Esophagus squamous epithelium (tissue), 5 donors: ENCODE measurements around the gene SP3. TPM values are rescaled to one million over a fixed set of nuclear protein-coding genes. Genes with fewer than 3 reads are reported as not detected.

Experiments
- DNase-seq: peaks from one replicate; lab custom pipeline; 2025; lab: John Stamatoyannopoulos, UW
- H3K27ac ChIP-seq, 4 donors: fragments of 200-600 bp; sonication (generic); one replicate each; pipeline ENCODE4 v1.5.1; 2016 to 2019; ENCODE audit warnings: mild to moderate bottlenecking in 1 of 4
- H3K27me3 ChIP-seq, 4 donors: fragments of 200-600 bp; sonication (generic); 1 replicate in 3 of 4; 2 replicates in 1 of 4; pipeline versions ENCODE4 v1.5.1 to v1.6.0; 2017 to 2021; ENCODE audit warnings: antibody characterized with exemption in 1 of 4
- H3K36me3 ChIP-seq, 3 donors: fragments of 200-600 bp; sonication (generic); one replicate each; pipeline ENCODE4 v1.5.1; 2016 to 2019
- H3K4me1 ChIP-seq, 3 donors: fragments of 200-600 bp; sonication (generic); one replicate each; pipeline ENCODE4 v1.5.1; 2017 to 2019
- H3K4me3 ChIP-seq, 4 donors: fragments of 200-600 bp; sonication (generic); 1 replicate in 3 of 4; 2 replicates in 1 of 4; pipeline ENCODE4 v1.5.1; 2016 to 2019; ENCODE audit warnings: mild to moderate bottlenecking in 2 of 4, moderate library complexity in 1 of 4
- H3K9me3 ChIP-seq, 3 donors: fragments of 200-600 bp; sonication (generic); one replicate each; pipeline ENCODE4 v1.5.1; 2016 to 2019
- CTCF ChIP-seq, 6 experiments: fragments of 450-650 bp in 4 of 6; fragments of 200-600 bp in 2 of 6; sonication (generic) in 2 of 6; IDR thresholded peaks; one replicate each; pipeline ENCODE4 v1.5.1; 2016 to 2019; ENCODE audit warnings: antibody characterized with exemption in 6 of 6, mild to moderate bottlenecking in 4 of 6, moderate library complexity in 4 of 6
- POLR2A ChIP-seq, 4 donors: fragments of 450-650 bp; IDR thresholded peaks; one replicate each; pipeline ENCODE4 v1.6.1; 2017; ENCODE audit warnings: antibody characterized with exemption in 4 of 4, mild to moderate bottlenecking in 4 of 4, moderate library complexity in 3 of 4
- WGBS, 2 donors: methylation state at CpG; one replicate each; pipeline ENCODE4 v1.1.5; 2018; 5-methylcytosine and 5-hydroxymethylcytosine counted together
- intact Hi-C: fragments of 100-400 bp; cut with DNase I; formaldehyde crosslinking; loops from one replicate; pipeline ENCODE4 v1.15.0; 2022
- total RNA-seq, 4 donors: library from RNA; depleted of rRNA; stranded (reverse); fragments of >200 nt; gene quantifications; one replicate each; pipeline ENCODE4 v1.1.0, GENCODE V29; 2016
- donor health status: DM: yes; HTN: yes; CAD: no.

The SP3 gene
- total RNA-seq, 4 donors from 2014 or later, result 41.3 to 97.8 (median 67.6) TPM

DNA sequence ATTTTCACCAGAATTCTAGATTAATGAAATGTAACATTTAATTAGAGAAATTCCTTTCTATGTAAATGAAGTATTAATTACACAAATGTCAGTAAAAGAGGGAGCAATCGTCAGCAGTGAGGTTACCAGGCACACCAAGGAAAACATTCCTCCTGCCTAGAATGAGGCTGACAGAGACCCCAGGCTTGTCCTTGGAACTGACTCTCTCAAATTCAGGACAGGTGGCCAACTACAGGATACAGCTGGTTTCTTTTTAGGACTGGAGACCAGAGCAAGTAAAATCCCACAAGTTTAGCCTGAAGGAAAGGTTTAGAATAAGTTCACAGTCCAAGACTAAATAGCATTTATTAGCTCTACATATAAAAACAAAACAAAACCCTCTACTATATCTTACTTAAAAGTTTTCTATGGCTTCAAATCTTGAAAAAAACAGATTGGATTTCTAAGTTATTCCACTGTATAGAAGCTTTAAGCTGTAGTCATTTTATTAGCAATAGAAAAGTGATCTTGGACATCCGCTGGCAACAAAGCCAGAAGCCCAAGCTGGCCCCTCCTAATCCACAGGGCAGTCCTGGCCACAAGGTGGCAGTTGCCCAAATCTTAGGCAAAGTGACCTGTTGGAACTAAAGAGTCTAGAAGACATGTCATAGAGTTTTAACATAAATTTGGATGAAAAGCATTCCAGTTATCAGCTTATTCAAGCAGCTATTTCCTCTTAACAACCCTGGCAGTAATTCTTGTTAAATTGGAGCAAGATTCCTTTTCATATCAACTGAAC, 81.0 kb downstream of the SP3 start:
- peaks cover 0 to 17% (median 0%) of the 10 kb centered on the region in 3 donors for H3K4me1 ChIP-seq
- intact Hi-C loops, result loop anchor here (10.0 kb wide), 1 partner anchor 171 kb away; no protein-coding TSS in a partner anchor
- 76 to 86% methylated on average over 2 of the region's 2 CpGs for WGBS, 2 donors
- DNase-seq, result no peak
- H3K27ac ChIP-seq, result no peak overlapping the region
- H3K27me3 ChIP-seq, result no peaks in the 10 kb centered on the region
- H3K36me3 ChIP-seq, result no peaks in the 10 kb centered on the region
- peak; percentile 32 to 50 (median 44) for TF ChIP-seq CTCF (IDR thresholded peaks at IDR 0.05)
- no peak for TF ChIP-seq POLR2A (IDR thresholded peaks at IDR 0.05)
- no peak overlapping the region for H3K4me3 ChIP-seq
- peaks cover 0 to 10% (median 5%) of the 10 kb centered on the region in 3 donors for H3K9me3 ChIP-seq

- Histone ChIP-seq H3K4me3 (no peak overlapping the region), H3K36me3 (no peaks in the 10 kb centered on the region), H3K27me3 (no peaks in the 10 kb centered on the region), H3K4me1 (peaks cover 0 to 17% (median 0%) of the 10 kb centered on the region in 3 donors), H3K9me3 (no peaks in the 10 kb centered on the region), H3K27ac (no peak overlapping the region)
- no peak for TF ChIP-seq POLR2A (IDR thresholded peaks at IDR 0.05)
- TF ChIP-seq CTCF (IDR thresholded peaks at IDR 0.05), result no peak
- 45 to 54% methylated on average over 3 of the region's 3 CpGs for WGBS, 2 donors
- intact Hi-C loops, result loop anchor here (10.0 kb wide), 1 partner anchor 173 kb away; no protein-coding TSS in a partner anchor
- DNase-seq, result no peak
These were observed 83.3 kb downstream of the SP3 start for GRCh38 chr2:173881886-173882285.

DNA sequence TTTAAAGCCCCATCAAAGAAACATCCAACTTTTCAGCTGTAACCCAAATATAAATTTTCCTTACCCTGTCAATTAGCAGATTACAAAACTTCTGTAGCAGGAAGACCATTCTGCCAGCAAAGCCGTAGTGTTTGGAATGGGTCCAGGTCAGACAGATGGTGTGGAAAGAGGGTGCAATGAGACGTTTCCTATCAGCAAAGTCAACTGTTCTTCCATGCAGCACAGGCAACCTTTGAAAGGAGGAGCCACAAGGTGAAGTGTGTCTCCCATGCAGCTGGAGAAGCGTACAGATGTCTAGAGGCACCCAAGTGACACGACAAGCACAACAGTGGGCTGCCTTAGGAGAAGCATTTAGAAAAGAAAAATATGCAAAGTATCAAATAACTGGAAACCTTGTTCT, 83.7 kb downstream of the SP3 start:
- Histone ChIP-seq H3K27me3 (no peaks in the 10 kb centered on the region), H3K27ac (no peak overlapping the region), H3K36me3 (no peaks in the 10 kb centered on the region), H3K4me3 (no peak overlapping the region), H3K9me3 (no peaks in the 10 kb centered on the region), H3K4me1 (peaks cover 0 to 17% (median 0%) of the 10 kb centered on the region in 3 donors)
- intact Hi-C loops, result loop anchor here (10.0 kb wide), 1 partner anchor 173 kb away; no protein-coding TSS in a partner anchor
- no peak for DNase-seq
- 31% methylated on average over 4 of the region's 4 CpGs for WGBS, 2 donors
- no peak for TF ChIP-seq POLR2A (IDR thresholded peaks at IDR 0.05)
- no peak for TF ChIP-seq CTCF (IDR thresholded peaks at IDR 0.05)

DNA sequence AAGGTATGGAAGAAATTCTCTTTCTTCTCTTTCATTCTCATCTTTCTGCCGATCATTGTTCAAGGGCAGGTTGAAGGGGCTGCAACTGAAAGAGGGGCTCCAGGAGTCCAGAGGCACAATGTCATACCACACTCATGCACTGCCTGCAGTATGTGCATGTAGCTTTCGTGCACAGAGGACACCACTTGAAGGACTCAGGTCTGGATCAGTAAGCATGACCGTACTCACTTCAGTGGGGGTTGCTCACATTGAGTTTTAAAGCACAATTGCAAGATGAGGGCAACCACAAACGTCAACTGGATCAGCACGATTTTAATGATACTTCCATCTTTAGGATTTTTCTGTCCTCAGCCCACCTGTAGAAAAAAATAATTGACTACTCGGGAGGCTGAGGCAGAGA, 84.6 kb downstream of the SP3 start:
- Histone ChIP-seq H3K36me3 (no peaks in the 10 kb centered on the region), H3K4me3 (no peak overlapping the region), H3K27me3 (no peaks in the 10 kb centered on the region), H3K27ac (no peak overlapping the region), H3K9me3 (no peaks in the 10 kb centered on the region), H3K4me1 (peaks cover 0 to 17% (median 0%) of the 10 kb centered on the region in 3 donors)
- intact Hi-C loops, result loop anchor here (10.0 kb wide), 1 partner anchor 174 kb away; no protein-coding TSS in a partner anchor
- no peak for DNase-seq
- WGBS, 2 donors, result 77 to 85% methylated on average over 5 to 6 of the region's 6 CpGs
- no peak for TF ChIP-seq POLR2A (IDR thresholded peaks at IDR 0.05)
- no peak for TF ChIP-seq CTCF (IDR thresholded peaks at IDR 0.05)

- intact Hi-C loops, result no loop called here
- Histone ChIP-seq H3K9me3 (no peaks in the 10 kb centered on the region), H3K36me3 (no peaks in the 10 kb centered on the region), H3K4me1 (peaks cover 0 to 28% (median 10%) of the 10 kb centered on the region in 3 donors), H3K4me3 (no peak overlapping the region), H3K27ac (no peak overlapping the region), H3K27me3 (no peaks in the 10 kb centered on the region)
- WGBS, 2 donors, result 82 to 88% methylated on average over 9 of the region's 9 CpGs
- no peak for DNase-seq
- no peak for TF ChIP-seq POLR2A (IDR thresholded peaks at IDR 0.05)
- no peak for TF ChIP-seq CTCF (IDR thresholded peaks at IDR 0.05)
These were observed 88.2 kb downstream of the SP3 start for GRCh38 chr2:173876833-173877413.
